ENCODE results near the gene COPE.
"Not testable (repeated sequence)": the region's sequence is repeated elsewhere in the genome, so short reads cannot be mapped to it uniquely, and the experiment has no call there.

The COPE gene
- 44.9 to 69.2 reads per million in 2 donors for total RNA-seq

GRCh38 chr19:18919086-18919899 lies at the start of gene COPE, which contains the start of gene DDX49:
Gene COPE, minus strand, starts transcription at chr19:18919387. Its CDS starts 39 bp downstream, at chr19:18919348.
Gene DDX49, plus strand, starts transcription at chr19:18919715. Its CDS starts 27 bp downstream, at chr19:18919742.
- peak; percentile 87 to 100 (median 97) for DNase-seq

- no peak for DNase-seq
These were observed 48.4 kb upstream of the COPE start for GRCh38 chr19:18967358-18968146.

- DNase-seq: no peak
These were observed 47.1 kb upstream of the COPE start for GRCh38 chr19:18966307-18966706.

GRCh38 chr19:18964121-18964520 lies 44.9 kb upstream of the COPE start:
- DNase-seq: no peak

- peak in 1 of 5 experiments; percentile 38 for DNase-seq
These were observed 42.8 kb upstream of the COPE start for GRCh38 chr19:18961767-18962620.

- DNase-seq: no peak
These were observed 41.2 kb upstream of the COPE start for GRCh38 chr19:18960370-18960769.

- DNase-seq: no peak
These were observed 35.9 kb upstream of the COPE start for GRCh38 chr19:18955042-18955441.

GRCh38 chr19:18954094-18954493 lies 34.9 kb upstream of the COPE start:
- no peak for DNase-seq

GRCh38 chr19:18952364-18953003 lies 33.3 kb upstream of the COPE start:
- not testable (repeated sequence) for DNase-seq

GRCh38 chr19:18951721-18952281 lies 32.6 kb upstream of the COPE start:
- no peak for DNase-seq

- no peak for DNase-seq
These were observed 30.7 kb upstream of the COPE start for GRCh38 chr19:18949858-18950257.

GRCh38 chr19:18948976-18949356 lies 29.8 kb upstream of the COPE start:
- no peak for DNase-seq

GRCh38 chr19:18948075-18948975 lies 29.1 kb upstream of the COPE start:
- no peak for DNase-seq

- no peak for DNase-seq
These were observed 27.7 kb upstream of the COPE start for GRCh38 chr19:18946918-18947317.

GRCh38 chr19:18946335-18946734 lies 27.1 kb upstream of the COPE start:
- DNase-seq: no peak

GRCh38 chr19:18945297-18945696 lies 26.1 kb upstream of the COPE start:
- no peak for DNase-seq

- no peak for DNase-seq
These were observed 24.3 kb upstream of the COPE start for GRCh38 chr19:18943465-18943864.

- no peak for DNase-seq
These were observed 23.5 kb upstream of the COPE start for GRCh38 chr19:18942692-18943091.

- no peak for DNase-seq
These were observed 22.6 kb upstream of the COPE start for GRCh38 chr19:18941628-18942354.
